GM18868 (cell line): ENCODE results near the gene ENO2.

ENCODE experiments used
- ATAC-seq: cut with Tn5 transposase; IDR thresholded peaks from one replicate; pipeline ENCODE4 v1.9.1; 2021; ENCODE audit warnings: mild to moderate bottlenecking, moderate library complexity; ENCODE audit not compliant: unreplicated experiment

ENO2 gene

GRCh38 chr12:6912164-6912935 is 2.0 kb upstream of the ENO2 start:
- no peak for ATAC-seq

GRCh38 chr12:6914947-6915788 is 788 bp downstream of the ENO2 start:
- no peak for ATAC-seq

- ATAC-seq, result no peak
Observed at GRCh38 chr12:6915789-6916285, 1.5 kb downstream of the ENO2 start.

GRCh38 chr12:6916426-6917200 is 2.2 kb downstream of the ENO2 start:
- no peak for ATAC-seq

- ATAC-seq, result no peak
Observed at GRCh38 chr12:6917491-6918231, 3.3 kb downstream of the ENO2 start.

GRCh38 chr12:6919588-6919987 is 5.2 kb downstream of the ENO2 start:
- no peak for ATAC-seq

GRCh38 chr12:6921539-6921938 is 7.2 kb downstream of the ENO2 start:
- ATAC-seq, result no peak

- ATAC-seq, result no peak
Observed at GRCh38 chr12:6921996-6922946, 7.9 kb downstream of the ENO2 start.

- ATAC-seq, result no peak
Observed at GRCh38 chr12:6923003-6923732, 8.8 kb downstream of the ENO2 start.

- no peak for ATAC-seq
Observed at GRCh38 chr12:6923851-6924250, 9.5 kb downstream of the ENO2 start.

- ATAC-seq, result no peak
Observed at GRCh38 chr12:6925239-6925539, 10.8 kb downstream of the ENO2 start.

GRCh38 chr12:6925540-6926279 is 11.3 kb downstream of the ENO2 start:
- ATAC-seq, result no peak

GRCh38 chr12:6927379-6928021 is 13.1 kb downstream of the ENO2 start, which contains the start of gene ATN1:
Gene ATN1 (plus strand): TSS chr12:6927959. CDS start chr12:6934002, 6,043 bp downstream.
- no peak for ATAC-seq

- no peak for ATAC-seq
Observed at GRCh38 chr12:6928022-6928702, 13.8 kb downstream of the ENO2 start.

- ATAC-seq, result no peak
Observed at GRCh38 chr12:6928703-6929407, 14.5 kb downstream of the ENO2 start.
